Ectodermal cell (in vitro differentiated cells): Measurements from ENCODE around the gene RARS1.

Experiments
- H3K27ac ChIP-seq: 2 replicates; pipeline ENCODE4 v1.7.0; 2013; ENCODE audit warnings: mild to moderate bottlenecking, low read depth, low read length; ENCODE audit not compliant: insufficient read depth, poor library complexity, severe bottlenecking
- H3K27me3 ChIP-seq: 2 replicates; pipeline ENCODE4 v1.7.0; 2013; ENCODE audit warnings: mild to moderate bottlenecking, low read length; ENCODE audit not compliant: insufficient read depth, control insufficient read depth, poor library complexity, severe bottlenecking
- H3K36me3 ChIP-seq: one replicate; pipeline ENCODE4 v1.7.0; 2013; ENCODE audit warnings: low read length; ENCODE audit not compliant: control insufficient read depth, insufficient read depth
- H3K4me1 ChIP-seq: one replicate; pipeline ENCODE4 v1.7.0; 2013; ENCODE audit warnings: low read length; ENCODE audit not compliant: control insufficient read depth, insufficient read depth
- H3K4me3 ChIP-seq: 2 replicates; pipeline ENCODE4 v1.7.0; 2013; ENCODE audit warnings: low read depth, low read length, control low read depth; ENCODE audit not compliant: insufficient read depth
- H3K9me3 ChIP-seq: 2 replicates; pipeline ENCODE4 v1.7.0; 2013; ENCODE audit warnings: mild to moderate bottlenecking, low read length, moderate library complexity; ENCODE audit not compliant: control insufficient read depth
- WGBS, 2 experiments: methylation state at CpG; one replicate each; pipeline ENCODE4 v1.1.7; 2013; ENCODE audit warnings: missing lambda C conversion rate in 2 of 2; 5-methylcytosine and 5-hydroxymethylcytosine counted together

Gene RARS1

GRCh38 chr5:168460606-168461005 lies 25.7 kb upstream of the RARS1 start:
- H3K27me3 ChIP-seq: no peaks in the 10 kb centered on the region
- no peak overlapping the region for H3K4me3 ChIP-seq
- H3K27ac ChIP-seq: no peak overlapping the region
- H3K4me1 ChIP-seq: no peaks in the 10 kb centered on the region
- H3K36me3 ChIP-seq: peaks cover 13% of the 10 kb centered on the region
- H3K9me3 ChIP-seq: no peaks in the 10 kb centered on the region
- 96% methylated on average over 9 of the region's 9 CpGs for WGBS, 2 experiments

DNA sequence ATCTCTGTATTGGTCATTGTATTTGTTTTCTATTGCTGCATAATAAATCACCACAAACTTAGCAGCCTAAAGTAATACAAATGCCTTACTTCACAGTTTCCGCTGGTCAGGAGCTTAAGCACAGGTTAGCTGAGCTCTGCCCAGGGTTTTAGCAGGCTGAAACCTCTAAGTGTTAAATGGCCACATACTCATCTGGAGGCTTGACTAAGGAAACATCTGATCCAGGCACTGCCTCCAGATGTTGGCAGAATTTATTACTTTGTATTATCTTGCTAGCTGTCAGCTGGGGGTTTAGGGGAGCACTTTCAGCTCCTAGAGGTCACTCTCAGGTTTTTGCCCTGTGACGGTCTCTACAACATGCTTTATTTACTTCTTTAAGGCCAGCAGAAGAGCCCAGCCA lies 23.2 kb upstream of the RARS1 start:
- Histone ChIP-seq H3K27me3 (no peaks in the 10 kb centered on the region), H3K36me3 (peaks cover 7% of the 10 kb centered on the region), H3K4me1 (no peaks in the 10 kb centered on the region), H3K27ac (no peak overlapping the region), H3K9me3 (no peaks in the 10 kb centered on the region), H3K4me3 (no peak overlapping the region)
- WGBS, 2 experiments: 94 to 96% methylated on average over 2 of the region's 2 CpGs

GRCh38 chr5:168464214-168464613 lies 22.1 kb upstream of the RARS1 start:
- 94 to 95% methylated on average over 5 of the region's 5 CpGs for WGBS, 2 experiments
- Histone ChIP-seq H3K27me3 (no peaks in the 10 kb centered on the region), H3K27ac (no peak overlapping the region), H3K9me3 (no peaks in the 10 kb centered on the region), H3K36me3 (peaks cover 3% of the 10 kb centered on the region), H3K4me1 (no peaks in the 10 kb centered on the region), H3K4me3 (no peak overlapping the region)

DNA sequence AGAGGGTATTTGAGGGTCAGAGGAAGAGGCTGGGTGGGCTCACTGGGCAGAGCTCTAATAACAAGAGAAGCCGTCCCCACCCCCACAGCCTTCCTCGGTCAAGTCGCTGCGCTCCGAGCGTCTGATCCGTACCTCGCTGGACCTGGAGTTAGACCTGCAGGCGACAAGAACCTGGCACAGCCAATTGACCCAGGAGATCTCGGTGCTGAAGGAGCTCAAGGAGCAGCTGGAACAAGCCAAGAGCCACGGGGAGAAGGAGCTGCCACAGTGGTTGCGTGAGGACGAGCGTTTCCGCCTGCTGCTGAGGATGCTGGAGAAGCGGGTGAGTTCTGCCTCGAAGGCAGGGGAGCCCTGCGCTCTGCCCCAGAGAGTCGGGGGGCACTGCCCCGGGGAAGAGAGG lies 21.6 kb upstream of the RARS1 start:
- H3K27me3 ChIP-seq: no peaks in the 10 kb centered on the region
- H3K4me3 ChIP-seq: no peak overlapping the region
- WGBS, 2 experiments: 96% methylated on average over 20 of the region's 20 CpGs
- no peaks in the 10 kb centered on the region for H3K9me3 ChIP-seq
- no peaks in the 10 kb centered on the region for H3K4me1 ChIP-seq
- H3K36me3 ChIP-seq: peaks cover 3% of the 10 kb centered on the region
- H3K27ac ChIP-seq: no peak overlapping the region

DNA sequence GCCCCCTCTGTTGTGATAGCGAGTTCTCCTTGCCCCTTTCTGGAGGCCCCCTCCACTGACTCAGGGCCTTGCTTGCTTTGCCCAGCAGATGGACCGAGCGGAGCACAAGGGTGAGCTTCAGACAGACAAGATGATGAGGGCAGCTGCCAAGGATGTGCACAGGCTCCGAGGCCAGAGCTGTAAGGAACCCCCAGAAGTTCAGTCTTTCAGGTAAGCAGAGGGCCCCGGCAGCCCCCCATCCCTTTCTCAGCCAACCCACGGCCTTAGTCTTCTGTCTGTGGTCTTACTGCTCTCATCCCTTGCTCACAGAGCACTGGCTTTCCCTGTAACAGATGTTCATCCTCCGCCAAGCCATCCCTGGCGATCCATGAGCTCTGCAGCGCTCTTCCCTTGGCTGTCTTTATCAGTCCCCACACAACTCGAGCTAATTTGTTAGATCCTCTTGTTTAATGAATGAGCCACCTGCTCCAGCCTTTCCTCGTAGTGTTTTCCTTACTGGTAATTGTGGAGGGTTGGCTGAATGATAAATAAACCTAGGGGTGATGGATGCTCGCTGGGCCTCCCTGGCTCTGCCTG lies 18.4 kb upstream of the RARS1 start:
- no peaks in the 10 kb centered on the region for H3K9me3 ChIP-seq
- no peak overlapping the region for H3K4me3 ChIP-seq
- 93 to 95% methylated on average over 12 of the region's 12 CpGs for WGBS, 2 experiments
- H3K27me3 ChIP-seq: no peaks in the 10 kb centered on the region
- no peak overlapping the region for H3K27ac ChIP-seq
- H3K36me3 ChIP-seq: peaks cover 3% of the 10 kb centered on the region
- H3K4me1 ChIP-seq: no peaks in the 10 kb centered on the region

DNA sequence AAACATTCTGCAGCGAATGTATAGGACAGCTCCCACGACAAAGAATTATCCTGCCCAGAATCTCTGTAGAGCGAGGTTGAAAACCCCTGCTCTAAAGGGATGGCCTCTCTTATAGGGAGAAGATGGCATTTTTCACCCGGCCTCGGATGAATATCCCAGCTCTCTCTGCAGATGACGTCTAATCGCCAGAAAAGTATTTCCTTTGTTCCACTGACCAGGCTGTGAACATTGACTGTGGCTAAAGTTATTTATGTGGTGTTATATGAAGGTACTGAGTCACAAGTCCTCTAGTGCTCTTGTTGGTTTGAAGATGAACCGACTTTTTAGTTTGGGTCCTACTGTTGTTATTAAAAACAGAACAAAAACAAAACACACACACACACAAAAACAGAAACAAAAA lies 17.4 kb upstream of the RARS1 start:
- Histone ChIP-seq H3K27ac (no peak overlapping the region), H3K4me3 (no peak overlapping the region), H3K4me1 (no peaks in the 10 kb centered on the region), H3K9me3 (no peaks in the 10 kb centered on the region), H3K27me3 (no peaks in the 10 kb centered on the region), H3K36me3 (peaks cover 3% of the 10 kb centered on the region)
- WGBS, 2 experiments: 94 to 98% methylated on average over 7 of the region's 8 CpGs

GRCh38 chr5:168469816-168470215 lies 16.5 kb upstream of the RARS1 start:
- H3K4me3 ChIP-seq: no peak overlapping the region
- no peak overlapping the region for H3K27ac ChIP-seq
- no peaks in the 10 kb centered on the region for H3K27me3 ChIP-seq
- WGBS, 2 experiments: 89 to 95% methylated on average over 3 of the region's 3 CpGs
- H3K4me1 ChIP-seq: no peaks in the 10 kb centered on the region
- H3K36me3 ChIP-seq: peaks cover 3% of the 10 kb centered on the region
- H3K9me3 ChIP-seq: no peaks in the 10 kb centered on the region

DNA sequence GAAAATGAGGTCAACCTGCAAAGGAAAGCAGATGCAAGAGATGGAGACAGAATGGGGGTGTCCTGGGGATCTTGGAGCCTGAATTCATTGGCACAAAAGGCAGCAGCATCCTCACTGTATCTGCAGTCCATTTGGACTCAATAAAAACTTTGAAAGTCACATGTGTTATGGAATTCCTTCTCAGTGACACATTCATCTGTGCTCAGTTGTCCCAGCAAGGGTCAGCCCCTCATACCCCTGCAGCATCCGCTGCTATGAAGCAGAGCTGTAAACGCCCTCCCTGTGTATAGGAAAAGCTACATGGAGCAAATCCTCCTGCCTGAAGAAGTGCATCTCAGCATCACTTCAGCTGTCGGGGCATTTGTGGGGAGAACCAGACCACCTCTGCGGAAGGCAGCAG lies 14.5 kb upstream of the RARS1 start:
- H3K36me3 ChIP-seq: no peaks in the 10 kb centered on the region
- WGBS, 2 experiments: 95 to 98% methylated on average over 4 of the region's 4 CpGs

DNA sequence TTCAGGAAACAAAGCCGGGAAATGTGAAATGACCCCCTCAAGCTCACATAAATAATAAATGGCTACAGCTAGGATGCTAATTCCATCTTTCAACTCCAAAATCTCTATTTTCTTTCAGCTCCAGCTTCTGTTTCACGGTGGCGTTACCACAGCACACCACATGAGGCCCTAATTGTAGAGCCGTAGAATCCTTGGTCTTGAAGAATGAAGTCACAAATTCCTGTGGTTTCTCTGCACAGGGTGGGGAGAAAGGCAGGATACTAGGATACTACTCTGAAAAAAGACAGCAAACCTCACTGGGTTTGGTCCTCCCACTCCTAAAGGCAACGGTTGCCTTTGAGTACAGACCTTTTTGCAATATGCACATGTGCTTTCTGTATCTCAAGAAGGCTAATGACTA lies 13.9 kb upstream of the RARS1 start:
- Histone ChIP-seq H3K9me3 (no peaks in the 10 kb centered on the region), H3K4me1 (no peaks in the 10 kb centered on the region), H3K27me3 (no peaks in the 10 kb centered on the region), H3K4me3 (no peak overlapping the region), H3K27ac (no peak overlapping the region), H3K36me3 (no peaks in the 10 kb centered on the region)
- 84 to 93% methylated on average over 5 of the region's 5 CpGs for WGBS, 2 experiments

More for the DNA sequence above, 14.5 kb upstream of the RARS1 start:
- no peaks in the 10 kb centered on the region for H3K4me1 ChIP-seq
- H3K4me3 ChIP-seq: no peak overlapping the region
- no peaks in the 10 kb centered on the region for H3K9me3 ChIP-seq
- H3K27me3 ChIP-seq: no peaks in the 10 kb centered on the region
- H3K27ac ChIP-seq: no peak overlapping the region

GRCh38 chr5:168474319-168474718 lies 12.0 kb upstream of the RARS1 start:
- Histone ChIP-seq H3K27ac (no peak overlapping the region), H3K4me3 (no peak overlapping the region), H3K9me3 (no peaks in the 10 kb centered on the region), H3K36me3 (no peaks in the 10 kb centered on the region), H3K4me1 (no peaks in the 10 kb centered on the region), H3K27me3 (no peaks in the 10 kb centered on the region)
- 86 to 91% methylated on average over 1 of the region's 1 CpG for WGBS, 2 experiments

GRCh38 chr5:168477060-168477459 lies 9.2 kb upstream of the RARS1 start:
- no peak overlapping the region for H3K27ac ChIP-seq
- H3K4me1 ChIP-seq: no peaks in the 10 kb centered on the region
- H3K4me3 ChIP-seq: no peak overlapping the region
- 77 to 81% methylated on average over 7 of the region's 7 CpGs for WGBS, 2 experiments
- H3K27me3 ChIP-seq: peaks cover 4% of the 10 kb centered on the region
- H3K36me3 ChIP-seq: no peaks in the 10 kb centered on the region
- no peaks in the 10 kb centered on the region for H3K9me3 ChIP-seq
